HL-60 (cell line): Measurements from ENCODE around the gene RBM12.

Experiments
- DNase-seq, 2 experiments: peaks; one replicate each; pipeline ENCODE4 v3.0.0-alpha.2; 2010 to 2020; ENCODE audit warnings: low read depth in 1 of 2, low spot score in 1 of 2
- H3K27ac ChIP-seq: fragments of 250-450 bp; sonication (Bioruptor Pico); replicated peaks from 2 replicates; pipeline ENCODE4 v1.5.1; 2020; ENCODE audit warnings: mild to moderate bottlenecking, moderate library complexity
- H3K27me3 ChIP-seq: fragments of 250-450 bp; sonication (Bioruptor Pico); 2 replicates; pipeline ENCODE4 v1.5.1; 2021; ENCODE audit warnings: mild to moderate bottlenecking, moderate library complexity; ENCODE audit not compliant: insufficient read depth, poor library complexity, severe bottlenecking
- H3K4me3 ChIP-seq: replicated peaks from 2 replicates; pipeline ENCODE4 v1.5.1; 2011; ENCODE audit warnings: mild to moderate bottlenecking, control low read depth, low read length; ENCODE audit not compliant: insufficient read depth
- GABPA ChIP-seq: IDR thresholded peaks from 2 replicates; pipeline ENCODE4 v1.6.1; 2012; ENCODE audit warnings: low read depth
- POLR2AphosphoS5 ChIP-seq: IDR thresholded peaks from 2 replicates; pipeline ENCODE4 v1.6.1; 2012; ENCODE audit warnings: low read depth
- SPI1 ChIP-seq: IDR thresholded peaks from 2 replicates; pipeline ENCODE4 v1.6.1; 2012; ENCODE audit warnings: low read depth, mild to moderate bottlenecking, borderline replicate concordance
- TF ChIP-seq, protein P1 (sequence below): IDR thresholded peaks from 2 replicates; pipeline ENCODE4 v1.6.1; 2012; ENCODE audit warnings: low read depth; ENCODE audit not compliant: insufficient replicate concordance
- TF ChIP-seq, protein P2 (sequence below): IDR thresholded peaks from one replicate; pipeline ENCODE4 v1.5.1; 2011; ENCODE audit warnings: low read length, control low read depth, inconsistent platforms; ENCODE audit not compliant: insufficient read depth

The RBM12 gene

DNA sequence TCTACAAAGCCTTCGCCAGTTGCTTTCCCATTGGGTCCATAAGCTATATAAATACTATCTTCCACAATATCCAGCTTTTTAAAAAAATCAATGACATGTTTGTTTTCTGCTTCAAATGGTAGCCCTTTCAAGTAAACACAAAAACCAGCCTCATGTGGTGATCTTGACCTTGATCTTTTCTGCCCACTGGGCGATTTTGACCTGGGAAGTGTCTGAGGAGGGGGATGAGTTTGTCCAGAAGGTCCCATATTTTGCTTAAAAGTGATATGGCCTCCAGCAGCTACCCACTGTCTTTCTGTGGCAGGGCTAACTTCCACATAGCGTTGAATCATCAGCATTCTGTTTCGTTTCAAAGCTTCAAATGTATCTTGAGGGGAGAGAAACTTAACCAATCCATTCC lies 10.8 kb downstream of the RBM12 start:
- TF ChIP-seq, protein P1, sequence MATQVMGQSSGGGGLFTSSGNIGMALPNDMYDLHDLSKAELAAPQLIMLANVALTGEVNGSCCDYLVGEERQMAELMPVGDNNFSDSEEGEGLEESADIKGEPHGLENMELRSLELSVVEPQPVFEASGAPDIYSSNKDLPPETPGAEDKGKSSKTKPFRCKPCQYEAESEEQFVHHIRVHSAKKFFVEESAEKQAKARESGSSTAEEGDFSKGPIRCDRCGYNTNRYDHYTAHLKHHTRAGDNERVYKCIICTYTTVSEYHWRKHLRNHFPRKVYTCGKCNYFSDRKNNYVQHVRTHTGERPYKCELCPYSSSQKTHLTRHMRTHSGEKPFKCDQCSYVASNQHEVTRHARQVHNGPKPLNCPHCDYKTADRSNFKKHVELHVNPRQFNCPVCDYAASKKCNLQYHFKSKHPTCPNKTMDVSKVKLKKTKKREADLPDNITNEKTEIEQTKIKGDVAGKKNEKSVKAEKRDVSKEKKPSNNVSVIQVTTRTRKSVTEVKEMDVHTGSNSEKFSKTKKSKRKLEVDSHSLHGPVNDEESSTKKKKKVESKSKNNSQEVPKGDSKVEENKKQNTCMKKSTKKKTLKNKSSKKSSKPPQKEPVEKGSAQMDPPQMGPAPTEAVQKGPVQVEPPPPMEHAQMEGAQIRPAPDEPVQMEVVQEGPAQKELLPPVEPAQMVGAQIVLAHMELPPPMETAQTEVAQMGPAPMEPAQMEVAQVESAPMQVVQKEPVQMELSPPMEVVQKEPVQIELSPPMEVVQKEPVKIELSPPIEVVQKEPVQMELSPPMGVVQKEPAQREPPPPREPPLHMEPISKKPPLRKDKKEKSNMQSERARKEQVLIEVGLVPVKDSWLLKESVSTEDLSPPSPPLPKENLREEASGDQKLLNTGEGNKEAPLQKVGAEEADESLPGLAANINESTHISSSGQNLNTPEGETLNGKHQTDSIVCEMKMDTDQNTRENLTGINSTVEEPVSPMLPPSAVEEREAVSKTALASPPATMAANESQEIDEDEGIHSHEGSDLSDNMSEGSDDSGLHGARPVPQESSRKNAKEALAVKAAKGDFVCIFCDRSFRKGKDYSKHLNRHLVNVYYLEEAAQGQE: no peak
- TF ChIP-seq, protein P2, sequence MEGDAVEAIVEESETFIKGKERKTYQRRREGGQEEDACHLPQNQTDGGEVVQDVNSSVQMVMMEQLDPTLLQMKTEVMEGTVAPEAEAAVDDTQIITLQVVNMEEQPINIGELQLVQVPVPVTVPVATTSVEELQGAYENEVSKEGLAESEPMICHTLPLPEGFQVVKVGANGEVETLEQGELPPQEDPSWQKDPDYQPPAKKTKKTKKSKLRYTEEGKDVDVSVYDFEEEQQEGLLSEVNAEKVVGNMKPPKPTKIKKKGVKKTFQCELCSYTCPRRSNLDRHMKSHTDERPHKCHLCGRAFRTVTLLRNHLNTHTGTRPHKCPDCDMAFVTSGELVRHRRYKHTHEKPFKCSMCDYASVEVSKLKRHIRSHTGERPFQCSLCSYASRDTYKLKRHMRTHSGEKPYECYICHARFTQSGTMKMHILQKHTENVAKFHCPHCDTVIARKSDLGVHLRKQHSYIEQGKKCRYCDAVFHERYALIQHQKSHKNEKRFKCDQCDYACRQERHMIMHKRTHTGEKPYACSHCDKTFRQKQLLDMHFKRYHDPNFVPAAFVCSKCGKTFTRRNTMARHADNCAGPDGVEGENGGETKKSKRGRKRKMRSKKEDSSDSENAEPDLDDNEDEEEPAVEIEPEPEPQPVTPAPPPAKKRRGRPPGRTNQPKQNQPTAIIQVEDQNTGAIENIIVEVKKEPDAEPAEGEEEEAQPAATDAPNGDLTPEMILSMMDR: no peak
- TF ChIP-seq POLR2AphosphoS5 (no peak), GABPA (no peak), SPI1 (no peak)
- Histone ChIP-seq H3K27ac (no peak overlapping the region), H3K27me3 (no peaks in the 10 kb centered on the region), H3K4me3 (no peak overlapping the region)
- DNase-seq: no peak

DNA sequence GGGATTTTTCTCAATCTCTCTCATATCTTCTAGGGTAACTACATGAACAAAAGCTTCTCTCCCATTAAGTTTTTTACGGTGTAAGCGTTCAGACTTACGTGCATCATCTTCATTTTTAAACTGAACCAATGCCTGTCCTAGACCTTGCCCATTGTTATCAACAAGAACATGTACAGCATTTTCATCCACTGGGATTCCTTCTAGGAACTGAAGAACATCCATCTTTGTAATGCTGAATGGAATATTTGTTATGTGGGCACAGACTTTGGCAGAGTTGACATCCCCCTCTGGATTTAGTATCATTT lies 11.3 kb downstream of the RBM12 start:
- no peak overlapping the region for H3K4me3 ChIP-seq
- DNase-seq: no peak
- TF ChIP-seq GABPA: no peak
- TF ChIP-seq SPI1: no peak
- no peak for TF ChIP-seq POLR2AphosphoS5
- TF ChIP-seq, protein P1: no peak
- TF ChIP-seq, protein P2: no peak
- H3K27ac ChIP-seq: no peak overlapping the region
- no peaks in the 10 kb centered on the region for H3K27me3 ChIP-seq

DNA sequence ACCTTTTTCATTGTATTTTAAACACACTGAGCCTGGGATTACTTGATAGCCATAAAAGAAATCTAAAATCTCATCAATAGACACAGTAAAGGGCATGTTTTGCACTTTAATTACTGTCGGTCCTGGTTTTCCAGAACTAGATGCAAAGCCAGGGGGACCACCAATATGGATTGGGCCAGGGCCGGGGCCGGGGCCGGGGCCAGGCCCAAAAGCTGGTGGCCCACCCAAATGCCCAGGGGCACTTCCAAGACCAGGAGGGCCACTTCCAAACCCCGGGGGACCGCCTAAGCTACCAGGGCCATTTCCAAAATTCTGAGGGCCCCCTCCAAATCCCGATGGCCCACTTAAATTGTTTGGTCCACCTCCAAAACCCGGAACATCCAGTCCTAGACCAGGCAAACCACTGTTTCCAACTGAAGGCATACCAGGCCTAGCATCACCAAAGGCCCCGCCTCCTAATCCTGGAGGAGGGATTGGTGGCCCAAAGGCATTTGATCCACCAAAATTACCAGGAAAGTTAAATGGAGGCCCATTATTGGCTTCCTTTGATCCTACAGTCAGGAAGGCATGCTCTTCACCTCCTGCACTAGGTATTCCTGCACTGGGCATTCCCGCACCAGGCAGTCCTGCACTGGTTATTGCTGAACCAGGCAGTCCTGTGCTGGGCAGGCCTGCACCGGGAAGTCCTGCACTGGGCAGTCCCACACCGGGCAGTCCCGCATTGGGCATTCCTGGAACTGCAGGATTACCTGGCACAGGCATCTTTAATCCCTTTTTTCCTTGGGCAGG lies 11.9 kb downstream of the RBM12 start:
- Histone ChIP-seq H3K27ac (no peak overlapping the region), H3K4me3 (no peak overlapping the region), H3K27me3 (no peaks in the 10 kb centered on the region)
- DNase-seq: no peak
- TF ChIP-seq GABPA (no peak), SPI1 (no peak), POLR2AphosphoS5 (no peak)
- TF ChIP-seq, protein P2: no peak
- TF ChIP-seq, protein P1: no peak
